GM23338 (cell line): ENCODE measurements around the gene EEPD1. TPM values are rescaled to one million over a fixed set of nuclear protein-coding genes. Genes with fewer than 3 reads are reported as not detected.

Experiments
- CREB1 ChIP-seq: fragments of 250-450 bp; sonication (Bioruptor Pico); IDR thresholded peaks from 2 replicates; pipeline ENCODE4 v1.5.0; 2020; ENCODE audit warnings: low read depth, mild to moderate bottlenecking, moderate library complexity
- EZH2 ChIP-seq: fragments of 200-600 bp; sonication (generic); IDR thresholded peaks from one replicate; pipeline ENCODE4 v1.8.0; 2017; ENCODE audit warnings: antibody characterized with exemption, mild to moderate bottlenecking, low read depth; ENCODE audit not compliant: unreplicated experiment
- JUNB ChIP-seq: IDR thresholded peaks from one replicate; pipeline ENCODE4 v1.6.1; 2016; ENCODE audit warnings: antibody characterized with exemption; ENCODE audit not compliant: unreplicated experiment
- POLR2AphosphoS5 ChIP-seq: IDR thresholded peaks from 2 replicates; pipeline ENCODE4 v1.6.1; 2016; ENCODE audit warnings: antibody characterized with exemption, low read depth
- REST ChIP-seq: IDR thresholded peaks from one replicate; pipeline ENCODE4 v1.6.1; 2018; ENCODE audit warnings: antibody characterized with exemption; ENCODE audit not compliant: unreplicated experiment
- STAT1 ChIP-seq: IDR thresholded peaks from one replicate; pipeline ENCODE4 v1.6.1; 2016; ENCODE audit warnings: antibody characterized with exemption; ENCODE audit not compliant: unreplicated experiment
- ZNF462 ChIP-seq: fragments of 250-450 bp; sonication (Bioruptor Pico); IDR thresholded peaks from 2 replicates; pipeline ENCODE4 v1.5.0; 2020; ENCODE audit warnings: mild to moderate bottlenecking, moderate library complexity
- polyA plus RNA-seq: library from polyadenylated mRNA; unstranded; fragments of >200 nt; fragmentation: Nextera tagmentation; extraction: Ambion mirVana; gene quantifications from 2 replicates; pipeline ENCODE4 v1.2.1, GENCODE V29; 2016
- total RNA-seq: library from RNA; depleted of rRNA; stranded (reverse); fragments of >200 nt; shearing (Covaris generic); gene quantifications from 2 replicates; pipeline ENCODE4 v1.2.3, GENCODE V29; 2014

The EEPD1 gene
- total and polyA plus RNA-seq, 2 experiments from 2014 or later = 4.1 to 17.1 TPM

DNA sequence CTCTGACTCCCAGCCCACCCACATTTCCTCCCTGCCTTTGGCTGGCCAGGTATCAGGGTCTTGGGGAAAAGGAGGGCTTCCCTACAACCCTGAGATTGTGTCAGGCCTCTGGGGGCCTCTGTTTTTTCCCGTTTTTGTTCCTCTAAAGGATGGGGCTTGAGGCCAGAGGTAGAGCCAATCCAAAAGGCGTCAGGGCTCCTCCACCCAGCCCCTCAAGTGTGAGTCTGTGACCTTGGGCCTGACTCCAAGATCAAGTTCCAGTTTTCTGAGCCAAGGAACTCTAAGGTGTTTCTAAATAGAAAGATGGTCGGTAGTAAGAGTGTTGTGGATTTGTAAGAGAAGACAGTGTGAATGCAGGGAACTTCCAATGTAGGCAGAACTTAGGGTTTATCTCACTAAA, 6.6 kb downstream of the EEPD1 start (continued):
- TF ChIP-seq ZNF462 = no peak
- no peak for TF ChIP-seq CREB1 (CRISPR knock-in tag)
- TF ChIP-seq EZH2 = no peak
- no peak for TF ChIP-seq POLR2AphosphoS5
- no peak for TF ChIP-seq REST
- TF ChIP-seq JUNB = no peak
- TF ChIP-seq STAT1 = no peak
